Kidney (tissue), 14 donors: Measurements from ENCODE around the gene PLG. TPM values are rescaled to one million over a fixed set of nuclear protein-coding genes. Genes with fewer than 3 reads are reported as not detected.
"Not testable (repeated sequence)": the region's sequence is repeated elsewhere in the genome, so short reads cannot be mapped to it uniquely, and the experiment has no call there.

Experiments
- DNase-seq, 5 donors: peaks; one replicate each; pipeline ENCODE4 v3.0.0-alpha.2; 2013 to 2020
- FAIRE-seq: peaks from 2 replicates; lab custom pipeline; 2012; peaks lifted over from hg19 to GRCh38; lab: Jason Lieb, UNC
- H3K27ac ChIP-seq, 2 donors: one replicate each; pipeline ENCODE4 v1.7.0; 2013; ENCODE audit warnings: low read depth in 2 of 2, low read length in 2 of 2, inconsistent platforms in 1 of 2
- H3K27me3 ChIP-seq: one replicate; pipeline ENCODE4 v1.7.1; 2013; ENCODE audit warnings: low read length, inconsistent platforms; ENCODE audit not compliant: control insufficient read depth, insufficient read depth
- H3K36me3 ChIP-seq, 3 donors: one replicate each; pipeline versions ENCODE4 v1.7.0 to v1.7.1; 2013; ENCODE audit warnings: low read length in 3 of 3, control low read depth in 1 of 3, inconsistent platforms in 1 of 3; ENCODE audit not compliant: insufficient read depth in 3 of 3, control insufficient read depth in 2 of 3
- H3K4me1 ChIP-seq, 3 donors: one replicate each; pipeline versions ENCODE4 v1.7.0 to v1.7.1; 2013; ENCODE audit warnings: low read length in 3 of 3, inconsistent platforms in 1 of 3, low read depth in 1 of 3; ENCODE audit not compliant: control insufficient read depth in 2 of 3, insufficient read depth in 2 of 3
- H3K4me3 ChIP-seq, 3 donors: one replicate each; pipeline versions ENCODE4 v1.7.0 to v1.8.1; 2013; ENCODE audit warnings: low read length in 3 of 3, control low read depth in 1 of 3, inconsistent platforms in 1 of 3
- H3K9ac ChIP-seq, 3 donors: one replicate each; pipeline versions ENCODE4 v1.7.0 to v1.7.1; 2013; ENCODE audit warnings: low read length in 3 of 3, control low read depth in 1 of 3, inconsistent platforms in 1 of 3
- H3K9me3 ChIP-seq, 3 donors: one replicate each; pipeline versions ENCODE4 v1.7.0 to v1.7.1; 2013; ENCODE audit warnings: low read length in 3 of 3, control low read depth in 1 of 3, inconsistent platforms in 1 of 3; ENCODE audit not compliant: control insufficient read depth in 2 of 3, insufficient read depth in 1 of 3
- intact Hi-C: fragments of 100-400 bp; cut with DNase I; formaldehyde crosslinking; loops from one replicate; pipeline ENCODE4 v1.11.1; 2022
- polyA plus RNA-seq: library from polyadenylated mRNA; stranded (reverse); fragments of 350-450 nt; fragmentation: Illumina TruSeq; extraction: RNeasy Lipid Tissue Mini Kit (QIAGEN cat#74804); gene quantifications from one replicate; pipeline ENCODE4 v1.2.3, GENCODE V29; 2014; ENCODE audit warnings: low read depth, low replicate concordance; ENCODE audit not compliant: insufficient read depth
- total RNA-seq: library from RNA; stranded (reverse); fragmentation: NEBNext Ultra II Directional; extraction: Animal tissue kit (Norgen Biotek cat#: 25700); gene quantifications from one replicate; pipeline ENCODE4 v1.2.1, GENCODE V29; 2021
- TF ChIP-seq, protein P1 (sequence below): IDR thresholded peaks from 3 replicates; pipeline ENCODE4 v1.5.1; 2012; ENCODE audit warnings: mild to moderate bottlenecking, moderate library complexity, borderline replicate concordance; ENCODE audit not compliant: insufficient read depth; ENCODE audit errors: extremely low read depth
- donor health status: control.
- donor health status: control.
- donor health status: control.
- donor health status: control.
- donor health status: control.
- donor health status: DM: yes; HTN: yes; CAD: no.
- donor health status: Normal renal cell carcinoma (clear cell type).

The PLG gene
- total and polyA plus RNA-seq, 2 donors from 2014 or later: 2.4 to 211 TPM

DNA sequence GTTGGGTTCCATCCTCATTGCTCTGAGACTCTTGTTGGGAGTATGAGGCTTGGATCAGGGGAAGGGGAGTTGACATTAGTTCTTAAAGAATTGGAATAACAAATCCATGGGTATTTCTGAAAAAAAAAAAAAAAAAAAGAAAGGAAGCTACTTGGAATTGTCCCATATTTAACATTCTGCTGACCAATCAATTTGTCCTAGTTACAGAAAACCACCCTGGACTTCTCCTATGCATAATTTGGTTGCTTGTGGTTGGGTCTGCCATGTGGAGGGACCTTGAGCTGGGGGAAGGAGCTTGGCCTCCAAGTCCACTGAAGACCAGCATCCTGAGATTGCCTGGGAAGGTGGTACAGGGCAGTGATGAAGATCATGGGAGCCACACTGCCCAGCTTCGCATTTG, 32.6 kb downstream of the PLG start:
- no peak overlapping the region for H3K9ac ChIP-seq
- intact Hi-C loops: loop anchor here (10.0 kb wide), 1 partner anchor 640 kb away; no protein-coding TSS in a partner anchor
- peaks cover 0 to 18% (median 5%) of the 10 kb centered on the region in 3 donors for H3K36me3 ChIP-seq
- TF ChIP-seq, protein P1, sequence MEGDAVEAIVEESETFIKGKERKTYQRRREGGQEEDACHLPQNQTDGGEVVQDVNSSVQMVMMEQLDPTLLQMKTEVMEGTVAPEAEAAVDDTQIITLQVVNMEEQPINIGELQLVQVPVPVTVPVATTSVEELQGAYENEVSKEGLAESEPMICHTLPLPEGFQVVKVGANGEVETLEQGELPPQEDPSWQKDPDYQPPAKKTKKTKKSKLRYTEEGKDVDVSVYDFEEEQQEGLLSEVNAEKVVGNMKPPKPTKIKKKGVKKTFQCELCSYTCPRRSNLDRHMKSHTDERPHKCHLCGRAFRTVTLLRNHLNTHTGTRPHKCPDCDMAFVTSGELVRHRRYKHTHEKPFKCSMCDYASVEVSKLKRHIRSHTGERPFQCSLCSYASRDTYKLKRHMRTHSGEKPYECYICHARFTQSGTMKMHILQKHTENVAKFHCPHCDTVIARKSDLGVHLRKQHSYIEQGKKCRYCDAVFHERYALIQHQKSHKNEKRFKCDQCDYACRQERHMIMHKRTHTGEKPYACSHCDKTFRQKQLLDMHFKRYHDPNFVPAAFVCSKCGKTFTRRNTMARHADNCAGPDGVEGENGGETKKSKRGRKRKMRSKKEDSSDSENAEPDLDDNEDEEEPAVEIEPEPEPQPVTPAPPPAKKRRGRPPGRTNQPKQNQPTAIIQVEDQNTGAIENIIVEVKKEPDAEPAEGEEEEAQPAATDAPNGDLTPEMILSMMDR: no peak
- H3K4me3 ChIP-seq: no peak overlapping the region
- FAIRE-seq: no peak
- no peaks in the 10 kb centered on the region for H3K4me1 ChIP-seq
- no peak overlapping the region for H3K27ac ChIP-seq
- no peaks in the 10 kb centered on the region for H3K9me3 ChIP-seq
- no peak for DNase-seq
- H3K27me3 ChIP-seq: no peaks in the 10 kb centered on the region

DNA sequence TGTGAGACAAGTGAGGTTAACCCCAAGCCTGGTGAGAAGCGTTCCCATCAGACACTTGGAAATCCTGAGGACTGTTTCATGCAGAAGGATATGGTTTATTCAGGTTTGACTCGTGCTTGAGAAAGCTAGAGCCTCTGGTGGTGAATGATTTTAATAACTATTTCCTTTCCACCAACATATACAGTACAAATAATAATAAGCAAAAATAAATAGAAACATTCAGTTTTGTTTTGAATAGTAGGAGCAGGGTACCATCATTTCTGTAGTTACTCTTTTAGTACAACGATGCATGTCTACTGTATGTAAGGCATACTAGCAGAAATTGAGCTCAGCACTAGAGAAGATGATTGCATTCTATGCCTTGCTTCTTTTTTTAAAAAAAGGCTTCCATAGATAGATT, 33.5 kb downstream of the PLG start:
- Histone ChIP-seq H3K9ac (no peak overlapping the region), H3K4me3 (no peak overlapping the region), H3K36me3 (peaks cover 0 to 21% (median 5%) of the 10 kb centered on the region in 3 donors), H3K9me3 (no peaks in the 10 kb centered on the region), H3K4me1 (no peaks in the 10 kb centered on the region), H3K27ac (no peak overlapping the region), H3K27me3 (no peaks in the 10 kb centered on the region)
- intact Hi-C loops: loop anchor here (10.0 kb wide), 1 partner anchor 639 kb away; no protein-coding TSS in a partner anchor
- no peak for FAIRE-seq
- TF ChIP-seq, protein P1: no peak
- no peak for DNase-seq

DNA sequence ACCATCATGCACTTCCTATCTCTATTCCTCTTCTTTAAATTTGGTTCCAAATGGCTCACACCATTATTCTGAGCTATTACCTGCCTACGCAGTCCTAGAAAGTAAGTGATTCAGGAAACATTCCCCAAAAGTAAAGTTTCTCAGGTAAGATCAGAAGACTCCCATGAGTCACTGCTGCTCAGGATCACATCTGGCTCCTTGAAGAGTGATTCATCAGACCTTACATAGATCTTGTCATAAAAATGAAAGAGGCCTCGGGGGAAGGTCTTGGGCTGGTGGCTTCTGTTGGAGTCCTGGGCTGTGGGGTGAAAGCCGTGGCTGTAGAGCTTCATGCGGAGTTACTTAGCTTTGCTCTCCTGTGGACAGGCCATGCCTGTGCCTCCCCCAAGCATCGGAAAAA, 35.9 kb downstream of the PLG start:
- H3K27ac ChIP-seq: no peak overlapping the region
- TF ChIP-seq, protein P1: no peak
- intact Hi-C loops: loop anchor here (10.0 kb wide), 1 partner anchor 637 kb away; no protein-coding TSS in a partner anchor
- DNase-seq (no peak), FAIRE-seq (no peak)
- no peaks in the 10 kb centered on the region for H3K4me1 ChIP-seq
- no peaks in the 10 kb centered on the region for H3K27me3 ChIP-seq
- no peak overlapping the region for H3K4me3 ChIP-seq
- no peaks in the 10 kb centered on the region for H3K9me3 ChIP-seq
- peaks cover 0 to 14% (median 0%) of the 10 kb centered on the region in 3 donors for H3K36me3 ChIP-seq
- no peak overlapping the region for H3K9ac ChIP-seq

DNA sequence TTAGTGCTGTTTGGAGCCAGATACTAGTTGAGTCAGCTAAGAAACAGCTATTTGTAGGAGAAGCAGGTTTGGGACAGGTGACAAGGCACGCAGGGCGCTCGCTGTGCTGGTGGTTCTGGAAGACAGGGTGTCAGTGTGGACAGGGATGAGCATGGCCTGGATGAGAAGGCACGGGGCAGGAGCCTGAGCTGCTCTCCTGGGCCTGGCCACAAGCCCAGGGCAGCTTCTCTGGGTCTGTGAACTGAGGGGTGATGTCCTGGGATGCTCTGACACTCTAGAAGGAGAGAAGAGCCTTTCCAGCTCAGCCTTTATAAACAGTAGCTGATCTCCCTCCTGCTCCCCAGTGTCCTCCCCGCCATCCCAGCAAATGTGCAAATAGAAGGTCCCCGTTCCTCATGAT, 37.9 kb downstream of the PLG start:
- intact Hi-C loops: loop anchor here (10.0 kb wide), 1 partner anchor 635 kb away; no protein-coding TSS in a partner anchor
- no peak for DNase-seq

DNA sequence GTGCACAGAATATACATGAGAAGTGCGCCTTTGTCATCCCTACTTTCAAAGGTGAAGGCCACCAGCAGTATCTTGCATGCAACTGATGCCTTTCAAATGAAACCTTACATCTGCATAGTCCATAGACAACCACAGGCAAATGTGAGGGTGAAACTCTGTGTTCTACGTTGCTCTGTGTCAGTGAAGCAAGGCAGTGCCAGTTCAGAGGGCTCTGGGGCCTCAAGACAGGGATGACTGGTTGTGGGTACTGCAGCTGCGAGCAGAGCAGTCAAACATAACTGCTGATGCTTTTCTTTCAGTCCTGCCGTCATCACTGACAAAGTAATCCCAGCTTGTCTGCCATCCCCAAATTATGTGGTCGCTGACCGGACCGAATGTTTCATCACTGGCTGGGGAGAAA, 39.0 kb downstream of the PLG start:
- H3K27me3 ChIP-seq, H3K4me1 ChIP-seq, H3K27ac ChIP-seq, DNase-seq, FAIRE-seq, H3K4me3 ChIP-seq, intact Hi-C loops, H3K9me3 ChIP-seq, H3K9ac ChIP-seq: not testable (repeated sequence)
- H3K36me3 ChIP-seq: peaks cover 0 to 11% (median 0%) of the 10 kb centered on the region in 3 donors

More for the DNA sequence above, 37.9 kb downstream of the PLG start:
- FAIRE-seq: no peak
- no peak overlapping the region for H3K4me3 ChIP-seq
- no peaks in the 10 kb centered on the region for H3K9me3 ChIP-seq
- TF ChIP-seq, protein P1: no peak
- no peaks in the 10 kb centered on the region for H3K27me3 ChIP-seq
- peaks cover 0 to 13% (median 0%) of the 10 kb centered on the region in 3 donors for H3K36me3 ChIP-seq
- H3K9ac ChIP-seq: no peak overlapping the region
- H3K27ac ChIP-seq: no peak overlapping the region
- no peaks in the 10 kb centered on the region for H3K4me1 ChIP-seq
